WTC11 (cell line): ENCODE data around the gene ARHGEF10L. TPM values are rescaled to one million over a fixed set of nuclear protein-coding genes. Genes with fewer than 3 reads are reported as not detected.
A peak's percentile ranks its signal among the peaks of the same experiment; 100 is the strongest.
"Not testable (repeated sequence)": the region's sequence is repeated elsewhere in the genome, so short reads cannot be mapped to it uniquely, and the experiment has no call there.

ENCODE experiments used
- ATAC-seq: fragments of 200-7000 bp; cut with Tn5 transposase; 2 replicates; pipeline ENCODE4 v1.10.0; 2021; ENCODE audit warnings: mild to moderate bottlenecking, moderate library complexity
- CTCF ChIA-PET: fragments of 300-600 bp; sonication (Branson Sonifier 250); formaldehyde crosslinking; loops from one replicate; lab custom pipeline; 2021; ENCODE audit warnings: antibody characterized with exemption; lab: Charles Lee
- POLR2A ChIA-PET: fragments of 350-600 bp; sonication (Branson Sonifier 250); formaldehyde crosslinking; loops from one replicate; lab custom pipeline; 2021; ENCODE audit warnings: antibody characterized with exemption; lab: Charles Lee
- DNase-seq: peaks from one replicate; pipeline ENCODE4 v3.0.0; 2021; ENCODE audit warnings: low spot score
- H3K27ac Mint-ChIP-seq: 2 replicates; pipeline ENCODE4 v1.8.0; 2021; ENCODE audit warnings: mixed read lengths
- H3K27me3 Mint-ChIP-seq: 2 replicates; pipeline ENCODE4 v1.8.0; 2021; ENCODE audit warnings: low read depth, mild to moderate bottlenecking, moderate library complexity, mixed read lengths
- H3K36me3 Mint-ChIP-seq: 2 replicates; pipeline ENCODE4 v1.8.0; 2021; ENCODE audit warnings: mixed read lengths
- H3K4me1 Mint-ChIP-seq: 2 replicates; pipeline ENCODE4 v1.8.0; 2022; ENCODE audit warnings: mixed read lengths
- H3K4me3 Mint-ChIP-seq: 2 replicates; pipeline ENCODE4 v1.8.0; 2021; ENCODE audit warnings: mild to moderate bottlenecking, moderate library complexity, mixed read lengths
- H3K9me3 Mint-ChIP-seq: 2 replicates; pipeline ENCODE4 v1.8.0; 2021; ENCODE audit warnings: mixed read lengths
- FOXK1 ChIP-seq: sonication (generic); formaldehyde crosslinking; IDR thresholded peaks from 2 replicates; pipeline ENCODE4 v1.8.0; 2022; ENCODE audit warnings: mild to moderate bottlenecking, moderate library complexity, missing genetic modification reagents
- GABPB1 ChIP-seq: sonication (generic); formaldehyde crosslinking; IDR thresholded peaks from 2 replicates; pipeline ENCODE4 v1.8.1; 2023; ENCODE audit warnings: mild to moderate bottlenecking, missing genetic modification reagents
- JAZF1 ChIP-seq: fragments of 250-450 bp; sonication (Bioruptor Pico); IDR thresholded peaks from 2 replicates; pipeline ENCODE4 v1.9.0; 2021; ENCODE audit warnings: moderate library complexity, mild to moderate bottlenecking, inconsistent platforms
- MXD4 ChIP-seq: fragments of 250-450 bp; sonication (Bioruptor Pico); IDR thresholded peaks from 2 replicates; pipeline ENCODE4 v1.8.0; 2021; ENCODE audit warnings: mild to moderate bottlenecking, moderate library complexity, borderline replicate concordance
- PRRX2 ChIP-seq: fragments of 250-450 bp; sonication (Bioruptor Pico); IDR thresholded peaks from 2 replicates; pipeline ENCODE4 v1.8.0; 2021; ENCODE audit warnings: mild to moderate bottlenecking
- RELA ChIP-seq: sonication (generic); formaldehyde crosslinking; IDR thresholded peaks from 2 replicates; pipeline ENCODE4 v1.8.1; 2022; ENCODE audit warnings: missing genetic modification reagents, mild to moderate bottlenecking, borderline replicate concordance
- SP1 ChIP-seq: sonication (generic); formaldehyde crosslinking; conservative IDR thresholded peaks from 2 replicates; pipeline ENCODE4 v1.8.1; 2022; ENCODE audit warnings: missing genetic modification reagents
- ZNF121 ChIP-seq: sonication (generic); formaldehyde crosslinking; IDR thresholded peaks from 2 replicates; pipeline ENCODE4 v1.8.0; 2023; ENCODE audit warnings: missing genetic modification reagents
- ZNF219 ChIP-seq: sonication (generic); formaldehyde crosslinking; IDR thresholded peaks from 2 replicates; pipeline ENCODE4 v1.8.0; 2023; ENCODE audit warnings: missing genetic modification reagents, mild to moderate bottlenecking, borderline replicate concordance
- total RNA-seq: library from RNA; stranded (reverse); gene quantifications from 3 replicates; pipeline ENCODE4 v1.2.3, GENCODE V29; 2021
- TF ChIP-seq, protein P1 (sequence below): sonication (generic); formaldehyde crosslinking; IDR thresholded peaks from 2 replicates; pipeline ENCODE4 v1.8.1; 2022; ENCODE audit warnings: mild to moderate bottlenecking, moderate library complexity, missing genetic modification reagents
- TF ChIP-seq, protein P2 (sequence below): sonication (generic); formaldehyde crosslinking; IDR thresholded peaks from 2 replicates; pipeline ENCODE4 v1.8.0; 2022; ENCODE audit warnings: missing genetic modification reagents
- TF ChIP-seq, protein P3 (sequence below): sonication (generic); formaldehyde crosslinking; IDR thresholded peaks from 2 replicates; pipeline ENCODE4 v1.8.0; 2022; ENCODE audit warnings: mild to moderate bottlenecking, missing genetic modification reagents
- TF ChIP-seq, protein P4 (sequence below): sonication (generic); formaldehyde crosslinking; IDR thresholded peaks from 2 replicates; pipeline ENCODE4 v1.8.1; 2022; ENCODE audit warnings: missing genetic modification reagents, borderline replicate concordance
- TF ChIP-seq, protein P5 (sequence below): fragments of 200-600 bp; IDR thresholded peaks from 2 replicates; pipeline ENCODE4 v1.8.0; 2022; ENCODE audit warnings: antibody characterized with exemption
- TF ChIP-seq, protein P6 (sequence below): sonication (generic); formaldehyde crosslinking; IDR thresholded peaks from 2 replicates; pipeline ENCODE4 v1.8.0; 2022; ENCODE audit warnings: mild to moderate bottlenecking, missing genetic modification reagents
- TF ChIP-seq, protein P7 (sequence below): sonication (generic); formaldehyde crosslinking; IDR thresholded peaks from 2 replicates; pipeline ENCODE4 v1.8.1; 2023; ENCODE audit warnings: mild to moderate bottlenecking, missing genetic modification reagents, moderate library complexity
- TF ChIP-seq, protein P8 (sequence below): sonication (generic); formaldehyde crosslinking; IDR thresholded peaks from 2 replicates; pipeline ENCODE4 v1.8.1; 2023; ENCODE audit warnings: mild to moderate bottlenecking, missing genetic modification reagents

The ARHGEF10L gene
- total RNA-seq, 1 experiment from 2014 or later = 34.4 TPM

DNA sequence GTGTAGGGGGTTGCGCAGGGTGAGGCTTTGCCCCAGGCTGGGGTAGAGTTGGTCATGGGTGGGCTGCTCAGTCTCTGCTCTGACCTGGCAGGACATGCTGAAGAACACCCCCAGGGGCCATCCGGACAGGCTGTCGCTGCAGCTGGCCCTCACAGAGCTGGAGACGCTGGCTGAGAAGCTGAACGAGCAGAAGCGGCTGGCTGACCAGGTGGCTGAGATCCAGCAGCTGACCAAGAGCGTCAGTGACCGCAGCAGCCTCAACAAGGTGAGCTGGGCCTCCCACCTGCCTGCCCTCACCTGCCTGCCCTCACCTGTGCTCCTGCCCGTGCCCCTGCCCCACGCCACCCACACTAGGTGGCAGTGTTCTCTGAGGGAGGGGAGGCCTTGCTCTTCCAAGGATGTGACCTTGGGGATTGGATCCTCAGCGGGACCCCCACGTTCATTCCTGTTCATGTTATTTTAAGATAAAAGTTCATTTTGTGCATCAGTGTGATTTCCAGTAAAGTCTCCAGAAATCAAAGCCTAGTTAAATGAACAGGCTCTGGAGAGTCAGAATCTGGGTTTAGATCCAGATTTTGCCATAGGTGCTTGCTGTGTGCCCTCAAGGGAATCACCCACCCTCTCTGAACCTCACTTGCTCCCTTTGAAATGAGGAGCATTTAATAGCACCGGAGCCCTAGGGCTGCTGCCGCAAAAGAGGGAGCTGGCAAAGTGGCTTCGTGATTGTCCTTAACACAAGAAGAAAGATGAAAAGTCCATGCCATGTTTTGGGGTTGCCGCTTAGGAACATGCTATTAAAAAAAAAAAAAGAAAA lies 87.9 kb downstream of the ARHGEF10L start:
- ChIA-PET POLR2A (interaction anchor here (0.7 kb wide), 1 partner anchor 127 kb away, joined by 3 read pairs; no protein-coding TSS in a partner anchor), CTCF (interaction anchor here (0.6 to 2.9 kb wide), 10 partner anchors 9 to 146 kb away, joined by 3 to 13 read pairs (median 3); no protein-coding TSS in a partner anchor)
- no peak overlapping the region for H3K27ac Mint-ChIP-seq
- DNase-seq (no peak), ATAC-seq (no peak)
- no peak overlapping the region for H3K4me3 Mint-ChIP-seq
- H3K36me3 Mint-ChIP-seq = peaks cover 18% of the 10 kb centered on the region
- H3K4me1 Mint-ChIP-seq = peaks cover 9% of the 10 kb centered on the region; the same call in 1 of the 2 replicates
- no peaks in the 10 kb centered on the region for H3K9me3 Mint-ChIP-seq
- H3K27me3 Mint-ChIP-seq = no peaks in the 10 kb centered on the region
- TF ChIP-seq, protein P1, sequence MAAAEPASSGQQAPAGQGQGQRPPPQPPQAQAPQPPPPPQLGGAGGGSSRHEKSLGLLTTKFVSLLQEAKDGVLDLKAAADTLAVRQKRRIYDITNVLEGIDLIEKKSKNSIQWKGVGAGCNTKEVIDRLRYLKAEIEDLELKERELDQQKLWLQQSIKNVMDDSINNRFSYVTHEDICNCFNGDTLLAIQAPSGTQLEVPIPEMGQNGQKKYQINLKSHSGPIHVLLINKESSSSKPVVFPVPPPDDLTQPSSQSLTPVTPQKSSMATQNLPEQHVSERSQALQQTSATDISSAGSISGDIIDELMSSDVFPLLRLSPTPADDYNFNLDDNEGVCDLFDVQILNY (CRISPR knock-in tag) = no peak
- TF ChIP-seq, protein P2, sequence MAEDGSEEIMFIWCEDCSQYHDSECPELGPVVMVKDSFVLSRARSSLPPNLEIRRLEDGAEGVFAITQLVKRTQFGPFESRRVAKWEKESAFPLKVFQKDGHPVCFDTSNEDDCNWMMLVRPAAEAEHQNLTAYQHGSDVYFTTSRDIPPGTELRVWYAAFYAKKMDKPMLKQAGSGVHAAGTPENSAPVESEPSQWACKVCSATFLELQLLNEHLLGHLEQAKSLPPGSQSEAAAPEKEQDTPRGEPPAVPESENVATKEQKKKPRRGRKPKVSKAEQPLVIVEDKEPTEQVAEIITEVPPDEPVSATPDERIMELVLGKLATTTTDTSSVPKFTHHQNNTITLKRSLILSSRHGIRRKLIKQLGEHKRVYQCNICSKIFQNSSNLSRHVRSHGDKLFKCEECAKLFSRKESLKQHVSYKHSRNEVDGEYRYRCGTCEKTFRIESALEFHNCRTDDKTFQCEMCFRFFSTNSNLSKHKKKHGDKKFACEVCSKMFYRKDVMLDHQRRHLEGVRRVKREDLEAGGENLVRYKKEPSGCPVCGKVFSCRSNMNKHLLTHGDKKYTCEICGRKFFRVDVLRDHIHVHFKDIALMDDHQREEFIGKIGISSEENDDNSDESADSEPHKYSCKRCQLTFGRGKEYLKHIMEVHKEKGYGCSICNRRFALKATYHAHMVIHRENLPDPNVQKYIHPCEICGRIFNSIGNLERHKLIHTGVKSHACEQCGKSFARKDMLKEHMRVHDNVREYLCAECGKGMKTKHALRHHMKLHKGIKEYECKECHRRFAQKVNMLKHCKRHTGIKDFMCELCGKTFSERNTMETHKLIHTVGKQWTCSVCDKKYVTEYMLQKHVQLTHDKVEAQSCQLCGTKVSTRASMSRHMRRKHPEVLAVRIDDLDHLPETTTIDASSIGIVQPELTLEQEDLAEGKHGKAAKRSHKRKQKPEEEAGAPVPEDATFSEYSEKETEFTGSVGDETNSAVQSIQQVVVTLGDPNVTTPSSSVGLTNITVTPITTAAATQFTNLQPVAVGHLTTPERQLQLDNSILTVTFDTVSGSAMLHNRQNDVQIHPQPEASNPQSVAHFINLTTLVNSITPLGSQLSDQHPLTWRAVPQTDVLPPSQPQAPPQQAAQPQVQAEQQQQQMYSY (CRISPR knock-in tag) = peak; percentile 85

DNA sequence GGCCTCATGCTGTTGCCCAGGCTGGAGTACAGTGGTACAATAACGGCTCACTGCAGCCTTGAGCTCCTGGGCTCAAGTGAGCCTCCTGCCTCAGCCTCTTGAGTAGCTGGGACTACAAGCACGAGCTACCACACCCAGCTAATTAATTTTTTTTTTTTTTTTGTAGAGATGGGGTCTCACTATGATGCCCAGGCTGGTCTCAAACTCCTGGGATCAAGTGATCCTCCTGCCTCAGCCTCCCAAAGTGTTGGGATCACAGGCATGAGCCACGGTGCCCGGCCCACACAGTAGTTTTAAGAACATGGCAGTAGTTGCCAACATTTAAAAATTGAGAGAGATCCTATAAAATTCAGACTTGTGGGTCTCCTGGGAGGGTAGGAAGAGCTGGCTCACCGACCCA lies 89.5 kb downstream of the ARHGEF10L start:
- POLR2A ChIA-PET, H3K4me3 Mint-ChIP-seq: not testable (repeated sequence)

DNA sequence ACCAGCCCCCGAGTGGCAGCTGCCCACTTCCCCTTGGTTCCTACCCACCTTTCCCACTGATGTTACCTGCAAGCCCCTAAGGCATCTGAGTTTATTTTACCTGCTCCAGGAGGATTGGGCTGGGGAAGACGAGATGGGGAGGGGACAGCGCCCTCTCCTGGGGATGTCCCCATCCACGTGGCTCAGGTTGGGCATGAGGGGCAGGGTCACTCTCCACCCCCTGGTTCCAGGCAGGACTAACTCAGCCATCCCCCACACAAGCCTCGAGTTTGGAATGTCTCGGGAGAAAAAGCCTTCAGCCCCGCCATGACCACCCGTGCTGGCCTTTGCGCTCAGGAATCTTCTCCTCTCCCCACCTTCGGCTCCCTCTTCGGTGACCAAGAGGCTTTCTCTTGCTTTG lies 90.0 kb downstream of the ARHGEF10L start:
- DNase-seq (peak; percentile 83), ATAC-seq (peak; percentile 90)
- Mint-ChIP-seq H3K4me3 (no peak overlapping the region), H3K27me3 (no peaks in the 10 kb centered on the region), H3K9me3 (no peaks in the 10 kb centered on the region), H3K36me3 (peaks cover 18% of the 10 kb centered on the region), H3K27ac (peak overlapping the region; percentile 87), H3K4me1 (peaks cover 9% of the 10 kb centered on the region; the same call in 1 of the 2 replicates)
- POLR2A ChIA-PET = no interaction called here
- CTCF ChIA-PET = interaction anchor here (0.7 to 2.9 kb wide), 6 partner anchors 23 to 144 kb away, joined by 3 to 13 read pairs (median 4); no protein-coding TSS in a partner anchor
- TF ChIP-seq, protein P3, sequence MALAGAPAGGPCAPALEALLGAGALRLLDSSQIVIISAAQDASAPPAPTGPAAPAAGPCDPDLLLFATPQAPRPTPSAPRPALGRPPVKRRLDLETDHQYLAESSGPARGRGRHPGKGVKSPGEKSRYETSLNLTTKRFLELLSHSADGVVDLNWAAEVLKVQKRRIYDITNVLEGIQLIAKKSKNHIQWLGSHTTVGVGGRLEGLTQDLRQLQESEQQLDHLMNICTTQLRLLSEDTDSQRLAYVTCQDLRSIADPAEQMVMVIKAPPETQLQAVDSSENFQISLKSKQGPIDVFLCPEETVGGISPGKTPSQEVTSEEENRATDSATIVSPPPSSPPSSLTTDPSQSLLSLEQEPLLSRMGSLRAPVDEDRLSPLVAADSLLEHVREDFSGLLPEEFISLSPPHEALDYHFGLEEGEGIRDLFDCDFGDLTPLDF (CRISPR knock-in tag) = no peak
- TF ChIP-seq FOXK1 (CRISPR knock-in tag) (no peak), JAZF1 (CRISPR knock-in tag) (no peak), RELA (CRISPR knock-in tag) (no peak), ZNF219 (CRISPR knock-in tag) (no peak), GABPB1 (CRISPR knock-in tag) (no peak), PRRX2 (no peak), SP1 (CRISPR knock-in tag) (no peak), MXD4 (CRISPR knock-in tag) (no peak)
- TF ChIP-seq, protein P4, sequence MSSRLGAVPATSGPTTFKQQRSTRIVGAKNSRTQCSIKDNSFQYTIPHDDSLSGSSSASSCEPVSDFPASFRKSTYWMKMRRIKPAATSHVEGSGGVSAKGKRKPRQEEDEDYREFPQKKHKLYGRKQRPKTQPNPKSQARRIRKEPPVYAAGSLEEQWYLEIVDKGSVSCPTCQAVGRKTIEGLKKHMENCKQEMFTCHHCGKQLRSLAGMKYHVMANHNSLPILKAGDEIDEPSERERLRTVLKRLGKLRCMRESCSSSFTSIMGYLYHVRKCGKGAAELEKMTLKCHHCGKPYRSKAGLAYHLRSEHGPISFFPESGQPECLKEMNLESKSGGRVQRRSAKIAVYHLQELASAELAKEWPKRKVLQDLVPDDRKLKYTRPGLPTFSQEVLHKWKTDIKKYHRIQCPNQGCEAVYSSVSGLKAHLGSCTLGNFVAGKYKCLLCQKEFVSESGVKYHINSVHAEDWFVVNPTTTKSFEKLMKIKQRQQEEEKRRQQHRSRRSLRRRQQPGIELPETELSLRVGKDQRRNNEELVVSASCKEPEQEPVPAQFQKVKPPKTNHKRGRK = no peak
- TF ChIP-seq, protein P5, sequence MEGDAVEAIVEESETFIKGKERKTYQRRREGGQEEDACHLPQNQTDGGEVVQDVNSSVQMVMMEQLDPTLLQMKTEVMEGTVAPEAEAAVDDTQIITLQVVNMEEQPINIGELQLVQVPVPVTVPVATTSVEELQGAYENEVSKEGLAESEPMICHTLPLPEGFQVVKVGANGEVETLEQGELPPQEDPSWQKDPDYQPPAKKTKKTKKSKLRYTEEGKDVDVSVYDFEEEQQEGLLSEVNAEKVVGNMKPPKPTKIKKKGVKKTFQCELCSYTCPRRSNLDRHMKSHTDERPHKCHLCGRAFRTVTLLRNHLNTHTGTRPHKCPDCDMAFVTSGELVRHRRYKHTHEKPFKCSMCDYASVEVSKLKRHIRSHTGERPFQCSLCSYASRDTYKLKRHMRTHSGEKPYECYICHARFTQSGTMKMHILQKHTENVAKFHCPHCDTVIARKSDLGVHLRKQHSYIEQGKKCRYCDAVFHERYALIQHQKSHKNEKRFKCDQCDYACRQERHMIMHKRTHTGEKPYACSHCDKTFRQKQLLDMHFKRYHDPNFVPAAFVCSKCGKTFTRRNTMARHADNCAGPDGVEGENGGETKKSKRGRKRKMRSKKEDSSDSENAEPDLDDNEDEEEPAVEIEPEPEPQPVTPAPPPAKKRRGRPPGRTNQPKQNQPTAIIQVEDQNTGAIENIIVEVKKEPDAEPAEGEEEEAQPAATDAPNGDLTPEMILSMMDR = peak; percentile 66; the same call in 1 of the 2 replicates
- TF ChIP-seq, protein P6, sequence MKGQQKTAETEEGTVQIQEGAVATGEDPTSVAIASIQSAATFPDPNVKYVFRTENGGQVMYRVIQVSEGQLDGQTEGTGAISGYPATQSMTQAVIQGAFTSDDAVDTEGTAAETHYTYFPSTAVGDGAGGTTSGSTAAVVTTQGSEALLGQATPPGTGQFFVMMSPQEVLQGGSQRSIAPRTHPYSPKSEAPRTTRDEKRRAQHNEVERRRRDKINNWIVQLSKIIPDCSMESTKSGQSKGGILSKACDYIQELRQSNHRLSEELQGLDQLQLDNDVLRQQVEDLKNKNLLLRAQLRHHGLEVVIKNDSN = peak; percentile 68; the same call in 1 of the 2 replicates
- TF ChIP-seq, protein P7, sequence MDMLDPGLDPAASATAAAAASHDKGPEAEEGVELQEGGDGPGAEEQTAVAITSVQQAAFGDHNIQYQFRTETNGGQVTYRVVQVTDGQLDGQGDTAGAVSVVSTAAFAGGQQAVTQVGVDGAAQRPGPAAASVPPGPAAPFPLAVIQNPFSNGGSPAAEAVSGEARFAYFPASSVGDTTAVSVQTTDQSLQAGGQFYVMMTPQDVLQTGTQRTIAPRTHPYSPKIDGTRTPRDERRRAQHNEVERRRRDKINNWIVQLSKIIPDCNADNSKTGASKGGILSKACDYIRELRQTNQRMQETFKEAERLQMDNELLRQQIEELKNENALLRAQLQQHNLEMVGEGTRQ (CRISPR knock-in tag) = peak; percentile 57
- TF ChIP-seq, protein P8, sequence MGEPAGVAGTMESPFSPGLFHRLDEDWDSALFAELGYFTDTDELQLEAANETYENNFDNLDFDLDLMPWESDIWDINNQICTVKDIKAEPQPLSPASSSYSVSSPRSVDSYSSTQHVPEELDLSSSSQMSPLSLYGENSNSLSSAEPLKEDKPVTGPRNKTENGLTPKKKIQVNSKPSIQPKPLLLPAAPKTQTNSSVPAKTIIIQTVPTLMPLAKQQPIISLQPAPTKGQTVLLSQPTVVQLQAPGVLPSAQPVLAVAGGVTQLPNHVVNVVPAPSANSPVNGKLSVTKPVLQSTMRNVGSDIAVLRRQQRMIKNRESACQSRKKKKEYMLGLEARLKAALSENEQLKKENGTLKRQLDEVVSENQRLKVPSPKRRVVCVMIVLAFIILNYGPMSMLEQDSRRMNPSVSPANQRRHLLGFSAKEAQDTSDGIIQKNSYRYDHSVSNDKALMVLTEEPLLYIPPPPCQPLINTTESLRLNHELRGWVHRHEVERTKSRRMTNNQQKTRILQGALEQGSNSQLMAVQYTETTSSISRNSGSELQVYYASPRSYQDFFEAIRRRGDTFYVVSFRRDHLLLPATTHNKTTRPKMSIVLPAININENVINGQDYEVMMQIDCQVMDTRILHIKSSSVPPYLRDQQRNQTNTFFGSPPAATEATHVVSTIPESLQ = no peak

More for the DNA sequence above, 89.5 kb downstream of the ARHGEF10L start:
- H3K27me3 Mint-ChIP-seq, H3K9me3 Mint-ChIP-seq, H3K4me1 Mint-ChIP-seq, DNase-seq, H3K27ac Mint-ChIP-seq, ATAC-seq: not testable (repeated sequence)
- CTCF ChIA-PET = interaction anchor here (0.7 to 2.9 kb wide), 9 partner anchors 16 to 240 kb away, joined by 3 to 13 read pairs (median 3); no protein-coding TSS in a partner anchor
- peaks cover 21% of the 10 kb centered on the region for H3K36me3 Mint-ChIP-seq
- TF ChIP-seq ZNF121 (CRISPR knock-in tag) = peak; percentile 62; the same call in 1 of the 2 replicates
